GM12875 (cell line): Measurements from ENCODE around the gene KCTD6.

ENCODE experiments used
- H3K4me3 ChIP-seq: one replicate; pipeline ENCODE4 v1.5.1; 2011; ENCODE audit warnings: low read depth, low read length, control low read depth
- CTCF ChIP-seq: IDR thresholded peaks from 2 replicates; pipeline ENCODE4 v1.5.1; 2011; ENCODE audit warnings: low read depth, mild to moderate bottlenecking, control low read depth, inconsistent platforms, low read length, moderate library complexity, borderline replicate concordance; ENCODE audit not compliant: insufficient read depth

Gene KCTD6

GRCh38 chr3:58474348-58474911, 17.5 kb upstream of the KCTD6 start:
- TF ChIP-seq CTCF, result no peak
- H3K4me3 ChIP-seq, result no peak overlapping the region

- H3K4me3 ChIP-seq, result no peak overlapping the region
- TF ChIP-seq CTCF, result no peak
Observed at GRCh38 chr3:58474967-58475578, 16.8 kb upstream of the KCTD6 start.

- no peak overlapping the region for H3K4me3 ChIP-seq
- no peak for TF ChIP-seq CTCF
Observed at GRCh38 chr3:58478781-58479180, 13.1 kb upstream of the KCTD6 start.

- no peak overlapping the region for H3K4me3 ChIP-seq
- TF ChIP-seq CTCF, result no peak
Observed at GRCh38 chr3:58480309-58480708, 11.6 kb upstream of the KCTD6 start.

GRCh38 chr3:58482917-58483636, 8.8 kb upstream of the KCTD6 start:
- no peak for TF ChIP-seq CTCF
- no peak overlapping the region for H3K4me3 ChIP-seq

- no peak for TF ChIP-seq CTCF
- no peak overlapping the region for H3K4me3 ChIP-seq
Observed at GRCh38 chr3:58484045-58484721, 7.7 kb upstream of the KCTD6 start.
